GM19397 (cell line): ENCODE measurements around the gene HSBP1L1.
"Not testable (repeated sequence)": the region's sequence is repeated elsewhere in the genome, so short reads cannot be mapped to it uniquely, and the experiment has no call there.

Experiments
- ATAC-seq: cut with Tn5 transposase; IDR thresholded peaks from one replicate; pipeline ENCODE4 v1.9.1; 2021; ENCODE audit warnings: mild to moderate bottlenecking, moderate library complexity; ENCODE audit not compliant: unreplicated experiment

The HSBP1L1 gene

DNA sequence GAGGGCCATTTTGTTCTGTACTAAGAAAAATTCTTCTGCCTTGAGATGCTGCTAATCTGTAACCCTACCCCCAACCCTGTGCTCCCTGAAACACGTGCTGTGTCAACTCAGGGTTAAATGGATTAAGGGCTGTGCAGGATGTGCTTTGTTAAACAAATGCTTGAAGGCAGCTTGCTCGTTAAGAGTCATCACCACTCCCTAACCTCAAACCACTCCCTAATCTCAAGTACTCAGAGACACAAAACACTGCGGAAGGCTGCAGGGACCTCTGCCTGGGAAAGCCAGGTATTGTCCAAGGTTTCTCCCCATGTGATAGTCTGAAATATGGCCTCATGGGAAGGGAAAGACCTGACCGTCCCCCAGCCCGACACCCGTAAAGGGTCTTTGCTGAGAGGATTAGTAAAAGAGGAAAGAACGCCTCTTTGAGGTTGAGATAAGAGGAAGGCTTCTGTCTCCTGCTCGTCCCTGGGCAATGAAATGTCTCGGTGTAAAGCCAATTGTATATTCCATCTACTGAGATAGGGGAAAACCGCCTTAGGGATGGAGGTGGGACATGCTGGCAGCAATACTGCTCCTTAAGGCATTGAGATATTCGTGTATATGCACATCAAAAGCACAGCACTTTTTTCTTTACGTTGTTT lies 4.2 kb upstream of the HSBP1L1 start:
- not testable (repeated sequence) for ATAC-seq

DNA sequence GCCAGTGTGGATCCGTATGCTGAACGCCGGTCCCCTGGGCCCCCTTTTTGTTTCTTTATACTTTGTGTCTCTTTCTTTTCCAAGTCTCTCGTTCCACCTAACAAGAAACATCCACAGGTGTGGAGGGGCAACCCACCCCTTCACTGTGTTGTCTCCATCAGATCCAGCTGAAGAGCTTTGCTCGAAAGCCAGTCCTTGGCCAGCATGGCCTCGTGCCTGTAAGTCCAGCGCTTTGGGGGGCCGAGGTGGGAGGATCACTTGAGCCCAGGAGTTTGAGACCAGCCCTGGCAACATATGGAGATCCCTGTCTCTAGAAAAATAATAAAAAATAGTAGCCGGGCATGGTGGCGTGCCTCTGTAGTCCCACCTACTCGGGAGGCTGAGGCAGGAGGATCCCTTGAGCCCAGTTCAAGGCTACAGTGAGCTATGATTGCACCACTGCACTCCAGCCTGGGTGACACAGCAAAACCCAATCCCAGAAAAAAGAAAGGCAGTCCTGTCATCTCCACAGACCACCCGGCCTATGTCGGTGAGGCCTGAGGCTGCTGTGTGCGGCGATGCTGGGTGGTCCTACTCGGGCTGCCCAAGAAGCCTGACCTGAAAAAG lies 3.4 kb upstream of the HSBP1L1 start:
- no peak for ATAC-seq

DNA sequence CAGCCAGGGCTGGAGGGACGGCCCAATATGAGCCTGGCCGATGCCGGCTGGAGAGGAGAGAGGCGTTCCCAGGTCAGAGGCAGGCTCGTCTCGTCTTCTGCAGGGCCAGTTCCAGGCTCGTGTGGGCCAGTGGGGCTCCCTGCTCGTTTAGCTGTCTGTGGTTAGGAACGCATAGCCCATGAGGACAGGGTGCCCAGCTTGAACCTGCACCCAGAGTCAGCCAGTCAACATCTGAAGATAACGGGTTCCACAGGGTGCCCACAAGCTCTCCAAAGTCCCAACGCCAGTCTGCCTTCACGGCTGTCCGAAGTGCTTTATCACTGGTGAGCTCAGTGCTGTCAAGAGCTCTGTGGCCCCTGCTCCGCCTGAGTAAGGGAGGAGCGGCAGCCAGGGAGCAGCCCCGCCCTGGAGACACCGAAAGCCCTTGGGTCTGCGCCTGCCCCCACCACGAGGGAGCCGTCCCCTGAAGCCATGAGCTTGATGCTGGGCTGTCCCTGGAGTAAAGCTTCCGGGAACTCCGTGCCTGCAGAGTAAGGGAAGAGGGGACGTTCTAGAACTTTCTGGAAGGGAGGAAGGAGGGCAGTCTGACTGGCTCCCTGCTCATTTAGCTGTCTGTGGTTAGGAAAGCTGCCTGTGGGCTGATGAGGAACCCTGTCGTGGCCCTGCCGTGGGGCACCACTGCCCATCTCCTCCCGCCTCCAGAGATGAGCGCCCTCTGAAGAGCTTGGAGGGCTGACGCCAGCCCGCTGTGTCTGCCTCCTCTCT lies 2.7 kb upstream of the HSBP1L1 start:
- ATAC-seq, result no peak

DNA sequence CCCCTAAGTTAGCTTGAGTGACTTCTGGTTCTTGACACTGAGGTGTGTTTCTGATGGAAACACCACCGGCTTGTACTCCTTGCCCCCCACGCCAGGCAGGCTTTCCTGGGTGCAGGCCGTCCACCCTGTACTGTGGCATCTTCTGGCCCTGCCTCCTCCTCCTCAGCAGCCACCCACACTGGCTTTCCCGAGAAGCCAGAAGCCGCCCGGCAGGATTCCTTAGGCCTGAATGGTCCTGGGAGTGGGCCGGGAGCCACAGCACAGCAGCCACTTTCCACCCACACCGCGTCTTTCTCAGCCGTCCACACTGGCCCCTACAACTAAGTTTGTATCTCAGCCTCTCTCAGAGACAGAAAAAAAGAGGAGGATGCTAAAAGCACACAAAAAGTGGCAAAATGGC lies 2.1 kb upstream of the HSBP1L1 start:
- no peak for ATAC-seq

- peak; percentile 48 for ATAC-seq
Measured at GRCh38 chr18:79962835-79963657, 1.4 kb upstream of the HSBP1L1 start.

DNA sequence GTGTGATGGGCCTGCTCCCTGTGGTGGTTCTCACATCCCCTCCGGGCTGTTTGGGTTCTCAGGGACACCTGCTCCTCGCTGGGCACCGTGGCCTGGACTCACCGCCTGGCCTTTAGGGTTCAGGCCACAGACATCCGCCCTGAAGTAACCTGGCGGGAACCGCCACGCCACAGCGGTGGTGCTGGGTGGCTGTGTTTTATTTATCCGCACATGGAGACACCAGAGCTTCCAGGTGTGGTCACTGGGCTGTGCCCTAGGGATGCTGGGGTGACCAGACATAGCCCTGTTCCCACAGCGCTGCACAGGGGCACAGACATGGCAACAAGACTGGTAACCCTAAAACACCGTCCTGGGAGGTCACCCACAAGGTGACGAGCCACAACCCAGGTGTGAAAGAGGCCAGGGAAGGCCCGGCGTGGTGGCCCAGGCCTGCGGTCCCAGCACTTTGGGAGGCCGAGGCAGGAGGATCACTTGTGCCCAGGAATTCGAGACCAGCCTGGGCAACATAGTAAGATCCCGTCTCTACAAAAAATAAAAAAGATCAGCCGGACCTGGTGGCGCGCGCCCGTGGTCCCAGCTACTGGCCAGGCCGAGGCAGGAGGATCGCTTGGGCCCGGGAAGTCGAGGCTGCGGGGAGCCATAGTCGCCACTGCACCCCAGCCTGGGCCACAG lies 649 bp upstream of the HSBP1L1 start:
- ATAC-seq, result no peak

DNA sequence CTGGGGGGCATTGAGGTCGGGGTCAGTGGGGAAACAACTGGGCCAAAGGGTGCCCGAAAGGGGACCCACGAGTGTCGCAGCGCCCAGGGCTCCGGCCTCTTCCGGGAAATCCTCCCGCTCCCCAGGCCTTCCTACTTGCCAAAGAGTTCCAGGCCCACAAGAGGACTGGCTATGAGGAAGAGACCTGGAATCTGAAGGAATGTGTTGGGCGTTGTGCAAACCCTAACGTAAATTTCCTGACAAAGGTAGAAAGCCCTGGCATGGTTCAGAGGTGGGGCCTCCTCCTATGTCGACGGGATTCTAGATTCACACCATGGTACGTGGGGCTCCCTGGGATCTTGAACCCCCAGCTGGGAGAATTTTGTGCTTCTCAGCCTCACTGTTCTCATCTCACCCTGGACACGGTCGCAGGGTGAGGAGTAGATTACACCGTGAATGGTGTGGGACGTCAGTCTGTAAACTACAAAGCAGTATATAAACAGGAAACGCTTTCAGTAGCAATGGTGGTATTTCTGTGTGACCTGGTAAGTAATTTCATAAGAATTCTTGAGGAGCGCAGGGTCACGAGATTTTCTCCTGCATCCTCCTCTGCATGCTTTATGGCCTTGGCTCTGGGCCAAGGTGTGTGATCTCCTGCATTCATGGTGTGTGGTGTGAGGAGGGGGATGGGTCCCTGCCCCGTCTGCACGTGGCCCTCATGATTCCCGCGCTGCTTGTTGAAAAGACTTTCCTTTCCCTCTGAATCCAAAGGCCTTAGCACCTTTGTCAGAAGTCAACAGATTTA lies 868 bp downstream of the HSBP1L1 start:
- ATAC-seq, result no peak

GRCh38 chr18:79970419-79971133 lies 6.1 kb downstream of the HSBP1L1 start:
- no peak for ATAC-seq

DNA sequence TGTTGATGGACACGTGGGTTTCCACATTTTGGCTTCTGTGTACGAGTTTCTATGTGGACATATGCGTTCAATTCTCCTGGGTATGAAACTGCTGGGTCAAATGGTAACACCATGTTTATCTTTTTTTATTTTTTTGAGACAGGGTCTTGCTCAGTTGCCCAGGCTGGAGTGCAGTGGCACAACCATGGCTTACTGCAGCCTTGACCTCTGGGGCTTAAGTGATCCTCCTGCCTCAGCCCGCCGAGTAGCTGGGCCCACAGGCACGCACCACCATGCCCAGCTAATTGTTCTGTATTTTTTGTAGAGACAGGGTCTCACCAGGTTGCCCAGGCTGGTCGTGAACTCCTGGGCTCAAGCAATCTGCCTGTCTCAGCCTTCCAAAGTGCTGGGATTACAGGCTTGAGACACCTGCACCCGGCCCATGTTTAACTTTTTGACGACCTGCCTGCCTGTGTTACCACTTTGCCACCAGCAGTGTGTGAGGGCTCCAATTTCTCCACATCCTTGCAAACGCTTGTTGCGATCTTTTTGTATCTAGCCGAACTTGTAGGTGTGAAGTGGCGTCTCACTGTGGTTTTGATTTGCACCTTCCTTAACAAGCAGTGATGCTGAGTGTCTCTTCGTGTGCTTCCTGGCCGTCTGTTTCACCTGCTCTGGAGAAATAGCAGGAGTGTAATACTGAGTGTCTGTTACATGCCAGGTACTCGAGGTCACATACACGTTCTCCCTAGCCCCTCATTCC lies 6.9 kb downstream of the HSBP1L1 start:
- no peak for ATAC-seq

DNA sequence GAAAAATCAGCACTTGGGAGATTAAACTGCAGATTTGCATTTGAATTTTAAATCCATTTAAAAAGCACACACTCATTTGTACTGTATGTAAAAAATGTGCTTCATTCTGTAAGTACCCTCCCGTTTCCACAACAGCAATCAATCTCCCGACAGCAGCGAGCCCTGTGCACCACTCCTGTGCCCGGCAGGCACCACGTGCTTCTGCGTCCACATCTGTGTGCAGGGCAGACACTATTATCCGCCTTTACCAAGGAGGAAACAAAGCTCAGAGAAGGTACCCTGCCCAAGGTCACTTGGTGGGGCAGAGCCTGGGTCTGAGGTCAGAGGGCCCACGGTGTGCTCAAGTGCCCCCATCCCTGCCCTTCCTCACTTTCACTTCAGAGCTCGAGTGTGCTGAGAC lies 7.5 kb downstream of the HSBP1L1 start:
- no peak for ATAC-seq

- ATAC-seq, result no peak
Measured at GRCh38 chr18:79972720-79973119, 8.3 kb downstream of the HSBP1L1 start.

GRCh38 chr18:79973517-79973916 lies 9.1 kb downstream of the HSBP1L1 start:
- no peak for ATAC-seq

DNA sequence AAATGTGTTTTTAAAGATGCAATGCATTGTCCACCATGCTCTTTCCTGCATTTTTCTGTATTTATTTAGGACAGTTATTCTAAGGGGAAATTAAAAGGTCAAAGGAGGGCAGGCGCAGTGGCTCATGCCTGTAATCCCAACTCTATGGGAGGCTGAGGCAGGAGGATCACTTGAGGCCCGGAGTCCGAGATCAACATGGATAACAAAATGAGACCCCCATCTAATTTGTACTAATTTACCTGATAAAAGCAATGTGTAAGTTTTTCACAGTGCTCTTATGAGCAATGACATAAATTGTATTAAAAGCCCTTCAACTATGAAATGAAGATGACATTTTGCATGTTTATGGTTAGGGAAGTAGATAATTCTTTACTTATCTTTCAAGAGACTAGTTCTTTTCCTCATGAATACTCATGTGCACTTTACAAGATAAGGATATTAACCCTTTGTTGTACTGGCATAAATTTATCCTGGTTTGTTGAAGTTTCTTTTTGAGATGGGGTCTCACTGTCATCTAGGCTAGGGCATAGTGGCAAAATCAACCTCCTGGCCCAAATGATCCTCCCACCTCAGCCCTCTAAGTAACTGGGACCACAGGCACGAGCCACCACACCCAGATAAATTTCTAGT lies 9.7 kb downstream of the HSBP1L1 start:
- no peak for ATAC-seq

DNA sequence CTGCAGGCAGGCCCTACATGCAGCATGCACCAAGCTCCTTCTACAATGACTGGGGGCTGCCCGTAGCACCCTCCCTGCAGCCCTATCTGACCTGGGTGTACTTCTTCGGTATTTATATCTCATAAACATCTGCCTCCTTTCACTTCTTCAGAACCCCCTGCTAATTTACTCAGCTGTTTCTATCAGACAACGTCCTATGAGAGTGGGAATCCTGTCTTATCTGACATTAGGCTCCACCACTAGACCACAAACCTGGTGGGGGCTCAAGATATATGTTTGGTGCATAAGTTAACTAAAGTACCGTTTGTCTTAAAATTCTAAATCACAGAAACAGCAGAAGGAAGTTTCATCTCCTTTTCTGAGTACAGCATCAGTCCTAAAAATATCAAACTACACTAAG lies 10.6 kb downstream of the HSBP1L1 start:
- ATAC-seq, result no peak

GRCh38 chr18:79975985-79976680 lies 11.7 kb downstream of the HSBP1L1 start:
- no peak for ATAC-seq

DNA sequence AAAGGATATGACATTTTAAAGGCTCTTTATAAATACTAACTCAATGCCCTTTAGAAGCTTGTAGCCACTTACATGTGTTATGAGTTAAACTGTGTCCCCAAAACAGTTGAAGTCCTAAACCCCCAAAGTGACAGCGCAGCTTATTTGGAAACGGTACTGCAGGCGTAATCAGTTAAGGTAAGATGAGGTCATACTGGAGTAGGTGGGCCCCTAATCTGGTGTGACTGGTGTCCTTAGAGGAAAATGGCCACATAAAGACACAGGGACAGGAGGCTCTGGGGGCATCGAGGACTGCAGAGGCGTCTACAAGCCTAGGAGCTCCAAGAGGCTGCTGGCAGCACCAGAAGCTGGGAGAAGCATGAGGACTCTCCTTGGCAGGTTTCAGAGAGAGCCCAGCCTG lies 15.4 kb downstream of the HSBP1L1 start:
- ATAC-seq, result no peak

- no peak for ATAC-seq
Measured at GRCh38 chr18:79980585-79980984, 16.1 kb downstream of the HSBP1L1 start.

DNA sequence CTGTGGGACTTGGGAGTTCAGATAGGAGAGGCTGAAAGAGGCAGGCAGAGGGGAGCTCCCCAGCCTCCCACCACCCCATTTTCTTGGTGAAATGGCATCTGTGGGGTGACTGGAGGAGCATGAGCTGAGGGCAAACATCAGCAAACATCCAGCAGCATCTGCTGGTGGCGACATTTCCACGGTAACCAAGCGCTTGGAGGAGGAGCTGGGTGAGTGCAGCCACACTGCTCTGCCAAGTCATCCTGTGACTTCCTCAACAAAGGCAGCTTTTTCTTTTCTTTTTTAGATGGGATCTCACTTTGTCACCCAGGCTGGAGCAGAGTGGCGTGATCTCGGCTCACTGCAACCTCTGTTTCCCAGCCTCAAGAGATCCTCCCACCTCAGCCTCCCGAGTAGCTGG lies 18.3 kb downstream of the HSBP1L1 start:
- no peak for ATAC-seq
